ENCODE results near the gene MAN2A1.

Gene MAN2A1

GRCh38 chr5:109743770-109744212 is 54.1 kb downstream of the MAN2A1 start:
- TF ChIP-seq CTCF (IDR thresholded peaks at IDR 0.05; ENCODE audit: control insufficient read depth, extremely low read depth, insufficient read depth) = no peak
- DNase-seq (ENCODE audit: low read depth) = no peak
- no peak overlapping the region for H3K4me3 ChIP-seq (ENCODE audit: low read depth, low read length)

- no peak for TF ChIP-seq CTCF (IDR thresholded peaks at IDR 0.05; ENCODE audit: control insufficient read depth, extremely low read depth, insufficient read depth)
- no peak for DNase-seq (ENCODE audit: low read depth)
- no peak overlapping the region for H3K4me3 ChIP-seq (ENCODE audit: low read depth, low read length)
These were observed 54.5 kb downstream of the MAN2A1 start for GRCh38 chr5:109744261-109744660.

- DNase-seq (ENCODE audit: low read depth) = no peak
- no peak for TF ChIP-seq CTCF (IDR thresholded peaks at IDR 0.05; ENCODE audit: control insufficient read depth, extremely low read depth, insufficient read depth)
- H3K4me3 ChIP-seq (ENCODE audit: low read depth, low read length) = no peak overlapping the region
These were observed 58.8 kb downstream of the MAN2A1 start for GRCh38 chr5:109748546-109748945.

GRCh38 chr5:109750463-109750862 is 60.7 kb downstream of the MAN2A1 start:
- no peak for TF ChIP-seq CTCF (IDR thresholded peaks at IDR 0.05; ENCODE audit: control insufficient read depth, extremely low read depth, insufficient read depth)
- DNase-seq (ENCODE audit: low read depth) = no peak
- no peak overlapping the region for H3K4me3 ChIP-seq (ENCODE audit: low read depth, low read length)

- TF ChIP-seq CTCF (IDR thresholded peaks at IDR 0.05; ENCODE audit: control insufficient read depth, extremely low read depth, insufficient read depth) = no peak
- DNase-seq (ENCODE audit: low read depth) = no peak
- no peak overlapping the region for H3K4me3 ChIP-seq (ENCODE audit: low read depth, low read length)
These were observed 63.6 kb downstream of the MAN2A1 start for GRCh38 chr5:109753279-109753678.

- TF ChIP-seq CTCF (IDR thresholded peaks at IDR 0.05; ENCODE audit: control insufficient read depth, extremely low read depth, insufficient read depth) = no peak
- H3K4me3 ChIP-seq (ENCODE audit: low read depth, low read length) = no peak overlapping the region
- no peak for DNase-seq (ENCODE audit: low read depth)
These were observed 64.6 kb downstream of the MAN2A1 start for GRCh38 chr5:109754319-109754718.

GRCh38 chr5:109755761-109756160 is 66.0 kb downstream of the MAN2A1 start:
- no peak overlapping the region for H3K4me3 ChIP-seq (ENCODE audit: low read depth, low read length)
- DNase-seq (ENCODE audit: low read depth) = no peak
- no peak for TF ChIP-seq CTCF (IDR thresholded peaks at IDR 0.05; ENCODE audit: control insufficient read depth, extremely low read depth, insufficient read depth)

All from LNCaP clone FGC (cell line).